NOMO-1 treated with dmso at 0.1 percent for 144 hours (cell line): Measurements from ENCODE around the gene PFKFB4.

Source experiments
- DNase-seq: peaks from one replicate; lab custom pipeline; 2025; ENCODE audit not compliant: unreplicated experiment; lab: John Stamatoyannopoulos, UW

The PFKFB4 gene

GRCh38 chr3:48585411-48585810 lies 28.8 kb upstream of the PFKFB4 start:
- DNase-seq, result no peak

- DNase-seq, result no peak
These were observed 28.2 kb upstream of the PFKFB4 start for GRCh38 chr3:48584836-48585235.

- DNase-seq, result no peak
These were observed 25.2 kb upstream of the PFKFB4 start for GRCh38 chr3:48581621-48582481.

GRCh38 chr3:48576647-48577046 lies 20.0 kb upstream of the PFKFB4 start:
- no peak for DNase-seq

- no peak for DNase-seq
These were observed 18.8 kb upstream of the PFKFB4 start for GRCh38 chr3:48575366-48575765.

- no peak for DNase-seq
These were observed 17.5 kb upstream of the PFKFB4 start for GRCh38 chr3:48573973-48574585.

- DNase-seq, result no peak
These were observed 15.9 kb upstream of the PFKFB4 start for GRCh38 chr3:48572517-48572916.

GRCh38 chr3:48571938-48572337 lies 15.3 kb upstream of the PFKFB4 start:
- no peak for DNase-seq

GRCh38 chr3:48569808-48570450 lies 13.3 kb upstream of the PFKFB4 start:
- DNase-seq, result no peak

- no peak for DNase-seq
These were observed 12.8 kb upstream of the PFKFB4 start for GRCh38 chr3:48569400-48569799.

GRCh38 chr3:48568476-48568875 lies 11.9 kb upstream of the PFKFB4 start:
- no peak for DNase-seq

- no peak for DNase-seq
These were observed 10.9 kb upstream of the PFKFB4 start for GRCh38 chr3:48567500-48567899.

- DNase-seq, result no peak
These were observed 10.5 kb upstream of the PFKFB4 start for GRCh38 chr3:48567090-48567489.

GRCh38 chr3:48566401-48566760 lies 9.8 kb upstream of the PFKFB4 start:
- DNase-seq, result no peak

GRCh38 chr3:48565591-48566400 lies 9.2 kb upstream of the PFKFB4 start:
- no peak for DNase-seq

- no peak for DNase-seq
These were observed 8.6 kb upstream of the PFKFB4 start for GRCh38 chr3:48565186-48565585.

GRCh38 chr3:48564667-48565066 lies 8.1 kb upstream of the PFKFB4 start:
- DNase-seq, result no peak

GRCh38 chr3:48564022-48564421 lies 7.4 kb upstream of the PFKFB4 start:
- peak; percentile 78 for DNase-seq

GRCh38 chr3:48563382-48563918 lies 6.8 kb upstream of the PFKFB4 start, which contains the start of gene UCN2:
Gene UCN2, minus strand, starts transcription at chr3:48563781. Its CDS starts 657 bp downstream, at chr3:48563124.
- DNase-seq, result no peak

GRCh38 chr3:48562367-48563095 lies 5.9 kb upstream of the PFKFB4 start:
- DNase-seq, result no peak
